ENCODE measurements around the gene SMC1A.
"Not testable (repeated sequence)": the region's sequence is repeated elsewhere in the genome, so short reads cannot be mapped to it uniquely, and the experiment has no call there.

Gene SMC1A

DNA sequence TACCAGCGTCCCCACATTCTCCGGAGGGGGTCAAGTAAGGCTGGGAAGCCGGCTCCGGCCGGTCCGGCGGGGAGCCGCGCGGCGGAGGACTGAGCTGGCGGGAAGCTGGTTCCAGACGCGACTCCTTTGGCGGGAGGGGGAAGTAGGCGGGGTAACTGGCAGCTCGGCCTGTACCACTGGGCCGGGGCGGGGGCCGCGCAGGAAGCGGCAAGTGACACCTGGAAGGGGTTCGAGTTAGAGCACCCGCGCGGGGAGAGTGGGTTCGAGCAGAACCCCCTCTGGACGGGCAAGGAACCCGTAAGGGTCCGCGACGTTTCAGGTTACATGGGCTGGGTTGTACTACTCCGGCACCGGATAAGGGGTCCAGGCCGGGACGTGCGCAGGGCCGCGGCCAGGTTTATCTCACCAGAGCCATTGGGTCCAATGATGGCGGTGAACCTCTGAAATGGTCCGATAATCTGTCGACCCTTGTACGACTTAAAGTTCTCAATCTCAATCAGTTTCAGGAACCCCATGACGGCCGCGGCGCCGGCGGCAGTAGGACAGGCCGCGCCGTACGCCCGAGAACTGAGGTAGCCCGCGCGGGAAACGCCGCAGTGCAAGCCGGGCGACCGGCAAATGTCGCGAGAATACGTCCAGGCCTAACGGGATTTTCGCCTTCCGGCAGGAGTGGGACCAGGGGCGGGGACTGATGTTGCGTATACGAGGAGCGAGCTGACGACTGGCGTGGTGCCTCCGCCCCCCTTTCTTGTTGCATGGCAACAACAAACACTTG, at the start of gene SMC1A:
Gene SMC1A, minus strand, starts transcription at position 569 of the 775 bp plus-strand sequence. Its CDS starts 54 bp downstream, at position 515.
- peak; percentile 82 for DNase-seq

DNA sequence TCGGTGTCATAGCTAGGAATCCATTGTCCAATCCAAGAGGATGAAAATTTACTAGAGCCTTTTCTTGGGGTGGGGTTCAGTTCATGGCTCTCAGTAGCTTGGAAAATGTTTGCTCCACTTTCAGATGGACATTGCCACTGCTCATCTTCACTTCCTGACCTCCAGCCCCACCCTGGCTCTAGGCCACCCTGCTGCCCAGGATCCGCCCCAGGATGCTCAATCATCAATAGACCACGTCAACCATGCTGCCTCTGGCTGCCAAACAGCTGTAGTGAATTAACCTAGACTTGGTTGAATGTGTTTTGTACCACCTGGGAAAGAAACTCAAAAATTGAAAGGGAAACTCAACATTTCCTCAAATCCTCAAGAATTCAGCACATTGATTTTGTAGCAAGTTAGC, 48.9 kb upstream of the SMC1A start:
- DNase-seq: no peak

DNA sequence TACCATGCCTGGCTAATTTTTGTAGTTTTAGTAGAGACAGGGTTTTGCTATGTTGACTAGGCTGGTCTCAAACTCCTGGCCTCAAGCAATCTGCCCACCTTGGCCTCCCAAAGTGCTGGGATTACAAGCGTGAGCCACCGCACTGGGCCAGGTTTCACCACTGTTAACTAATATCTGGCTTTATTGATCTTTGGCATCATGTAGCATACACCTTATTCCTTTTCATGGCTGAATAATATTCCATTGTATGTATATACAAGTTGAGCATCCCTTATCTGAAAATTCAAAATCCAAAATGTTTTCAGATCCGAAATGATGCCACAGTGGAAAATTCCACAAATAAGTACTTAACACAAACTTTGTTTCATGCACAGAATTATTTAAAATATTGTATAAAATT, 46.2 kb upstream of the SMC1A start:
- not testable (repeated sequence) for DNase-seq

DNA sequence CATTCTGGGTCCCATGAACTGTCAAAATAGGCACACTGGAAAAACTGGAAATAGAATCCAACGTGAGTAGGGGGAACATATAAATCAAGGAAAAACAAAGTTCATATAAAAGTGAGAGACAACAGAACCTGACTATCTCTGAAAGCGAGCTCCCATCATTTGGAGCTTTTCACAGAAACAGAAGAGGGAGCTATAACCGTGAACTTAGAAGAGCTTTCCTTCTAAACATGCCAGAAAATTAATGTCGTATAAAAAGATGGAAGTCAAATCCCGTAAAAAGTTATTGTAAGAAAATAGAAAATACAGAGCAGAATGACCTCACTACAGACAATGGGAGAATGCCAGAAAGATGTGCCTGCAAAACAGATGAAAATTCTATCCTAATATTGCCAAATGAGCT, 35.6 kb upstream of the SMC1A start:
- DNase-seq: no peak

DNA sequence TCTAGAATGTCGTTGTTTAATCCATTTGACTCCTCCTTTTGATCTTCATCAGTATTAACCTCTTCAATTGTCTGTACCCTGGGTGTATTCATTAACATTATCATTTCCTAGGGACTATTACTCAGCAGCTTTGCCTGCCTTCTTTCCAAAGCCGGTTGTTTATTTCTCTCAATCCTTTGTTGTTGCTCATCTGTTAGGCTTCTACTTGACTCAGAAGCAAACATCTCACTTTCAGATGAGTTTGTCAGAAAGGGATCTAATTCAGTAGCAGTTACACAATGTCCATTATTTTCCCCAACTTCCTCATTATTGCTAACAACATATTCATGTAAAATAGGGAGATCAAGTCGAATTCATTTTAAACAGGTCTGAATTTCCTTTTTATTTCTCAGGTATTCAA, 33.8 kb upstream of the SMC1A start:
- DNase-seq: no peak

DNA sequence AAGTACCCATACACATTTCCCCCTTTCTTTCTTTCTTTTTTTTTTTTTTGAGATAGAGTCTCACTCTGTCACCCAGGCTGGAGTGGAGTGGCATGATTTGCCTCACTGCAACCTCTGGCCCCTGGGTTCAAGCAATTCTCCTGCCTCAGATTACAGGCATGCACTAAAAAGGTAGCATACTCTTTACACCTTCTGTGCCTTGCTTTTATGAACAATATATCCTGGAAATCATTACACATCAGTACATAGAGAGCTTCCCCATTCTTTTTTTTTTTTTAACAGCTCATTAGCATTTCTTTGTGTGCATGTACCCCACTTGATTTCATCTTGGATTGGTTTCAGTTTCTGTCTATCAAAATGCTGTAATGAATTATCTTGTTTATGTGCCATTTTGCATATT, 30.4 kb upstream of the SMC1A start:
- DNase-seq: no peak

DNA sequence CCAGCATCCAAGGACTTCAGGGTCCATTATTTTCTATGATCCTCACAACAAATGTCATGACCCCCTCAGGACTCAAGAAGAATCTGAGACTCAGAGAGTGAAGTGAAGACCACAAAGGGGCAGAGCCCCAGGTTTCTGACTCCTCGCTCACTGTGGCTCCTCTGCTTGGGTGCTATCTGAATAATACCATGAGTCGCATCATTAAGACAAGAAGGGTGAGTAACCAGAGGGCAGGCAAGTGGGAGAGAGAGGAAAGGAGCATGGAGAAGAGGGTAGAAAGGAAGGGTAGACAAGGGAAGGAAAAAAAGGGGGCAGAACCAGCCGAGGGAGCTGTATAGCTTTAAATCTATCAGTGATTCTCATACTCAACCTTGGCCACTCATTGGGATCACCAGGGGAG, 27.2 kb upstream of the SMC1A start:
- DNase-seq: no peak

DNA sequence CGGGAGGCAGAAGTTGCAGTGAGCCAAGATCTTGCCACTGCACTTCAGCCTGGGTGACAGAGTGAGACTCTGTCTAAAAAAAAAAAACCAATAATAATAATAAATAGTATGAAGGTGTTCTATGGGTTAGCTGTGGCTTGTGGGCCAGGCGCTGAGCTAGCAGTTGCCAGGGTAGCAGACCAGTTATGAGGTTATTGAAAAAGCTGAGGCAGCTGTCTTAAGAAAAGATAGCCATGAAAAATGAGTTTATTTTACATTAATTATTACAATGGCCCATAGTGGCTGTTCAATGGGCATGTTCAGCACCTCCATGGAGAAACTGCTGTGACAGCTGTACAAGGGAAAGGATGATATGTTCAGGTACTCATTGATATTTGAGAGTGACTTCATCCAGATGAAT, 25.0 kb upstream of the SMC1A start:
- DNase-seq: no peak

DNA sequence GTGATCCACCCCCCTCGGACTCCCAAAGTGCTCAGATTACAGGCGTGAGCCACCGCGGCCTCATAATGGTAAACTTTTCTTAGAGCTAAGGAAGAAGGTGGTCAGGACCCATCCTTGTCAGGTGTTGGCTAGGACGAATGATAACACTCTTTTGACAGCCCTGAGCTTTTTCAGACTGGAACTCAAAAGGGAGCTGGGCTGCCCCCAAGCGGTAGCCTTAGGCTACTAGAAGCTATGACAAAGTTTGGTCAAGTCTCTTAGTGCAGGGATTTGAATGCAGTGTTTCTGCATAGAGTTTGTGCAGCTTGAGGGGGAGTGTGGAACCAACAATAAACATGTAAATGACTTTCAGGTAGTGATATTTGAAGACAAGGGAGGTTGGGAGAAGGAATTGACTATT, 23.5 kb upstream of the SMC1A start:
- DNase-seq: peak; percentile 2

DNA sequence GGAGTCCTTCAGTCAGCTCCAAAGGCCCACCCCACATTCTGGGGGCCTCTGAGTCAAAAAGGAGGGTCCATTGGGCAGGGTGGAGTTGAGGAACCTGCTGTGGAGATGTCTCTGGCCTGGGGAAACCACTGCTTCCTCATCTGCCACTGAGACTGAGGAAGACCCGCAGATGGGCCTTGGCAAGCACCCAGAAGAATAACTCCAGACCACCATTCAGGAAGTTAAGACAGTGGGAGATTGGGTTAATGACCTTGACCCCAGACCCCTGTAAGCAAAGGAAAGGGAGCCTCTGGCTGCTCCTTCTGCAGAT, 19.8 kb upstream of the SMC1A start:
- no peak for DNase-seq

DNA sequence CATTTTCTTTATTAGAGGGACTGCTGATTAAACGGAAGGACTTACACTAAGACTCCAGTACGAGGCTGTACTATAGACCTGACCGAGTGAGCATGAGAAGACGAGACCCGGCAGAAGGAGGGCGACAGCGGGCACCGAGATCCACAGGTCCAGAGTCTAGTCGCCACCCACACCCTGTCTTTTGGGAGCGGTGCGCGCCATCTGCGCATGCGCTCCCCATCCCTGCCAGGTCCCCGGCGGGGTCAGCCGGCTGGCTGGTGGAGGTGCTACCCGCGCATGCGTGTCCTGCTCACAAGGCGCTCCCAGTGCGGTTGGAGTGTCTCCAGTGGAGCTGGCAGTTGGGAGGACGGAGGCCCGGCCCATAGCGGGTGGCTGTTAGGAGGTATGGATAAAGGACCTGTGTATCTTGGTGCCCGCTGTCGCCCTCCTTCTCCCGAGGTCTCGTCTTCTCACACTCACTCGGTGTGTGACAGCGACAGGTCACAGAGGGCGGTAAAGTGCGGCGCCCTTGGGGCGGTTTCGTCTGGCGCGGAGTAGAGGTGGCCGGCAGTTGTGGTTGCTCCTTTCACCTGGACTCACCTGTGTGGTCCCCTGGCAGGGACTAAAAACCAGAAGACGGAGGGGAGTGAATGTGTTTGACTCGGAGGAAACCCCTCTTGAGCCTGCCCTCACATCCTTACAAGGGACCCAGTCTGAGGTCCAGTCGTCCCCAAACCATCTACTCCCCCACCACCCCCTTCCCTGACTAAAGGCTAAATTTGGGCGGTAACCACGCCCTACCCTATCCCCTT, 19.3 kb upstream of the SMC1A start:
- no peak for DNase-seq

DNA sequence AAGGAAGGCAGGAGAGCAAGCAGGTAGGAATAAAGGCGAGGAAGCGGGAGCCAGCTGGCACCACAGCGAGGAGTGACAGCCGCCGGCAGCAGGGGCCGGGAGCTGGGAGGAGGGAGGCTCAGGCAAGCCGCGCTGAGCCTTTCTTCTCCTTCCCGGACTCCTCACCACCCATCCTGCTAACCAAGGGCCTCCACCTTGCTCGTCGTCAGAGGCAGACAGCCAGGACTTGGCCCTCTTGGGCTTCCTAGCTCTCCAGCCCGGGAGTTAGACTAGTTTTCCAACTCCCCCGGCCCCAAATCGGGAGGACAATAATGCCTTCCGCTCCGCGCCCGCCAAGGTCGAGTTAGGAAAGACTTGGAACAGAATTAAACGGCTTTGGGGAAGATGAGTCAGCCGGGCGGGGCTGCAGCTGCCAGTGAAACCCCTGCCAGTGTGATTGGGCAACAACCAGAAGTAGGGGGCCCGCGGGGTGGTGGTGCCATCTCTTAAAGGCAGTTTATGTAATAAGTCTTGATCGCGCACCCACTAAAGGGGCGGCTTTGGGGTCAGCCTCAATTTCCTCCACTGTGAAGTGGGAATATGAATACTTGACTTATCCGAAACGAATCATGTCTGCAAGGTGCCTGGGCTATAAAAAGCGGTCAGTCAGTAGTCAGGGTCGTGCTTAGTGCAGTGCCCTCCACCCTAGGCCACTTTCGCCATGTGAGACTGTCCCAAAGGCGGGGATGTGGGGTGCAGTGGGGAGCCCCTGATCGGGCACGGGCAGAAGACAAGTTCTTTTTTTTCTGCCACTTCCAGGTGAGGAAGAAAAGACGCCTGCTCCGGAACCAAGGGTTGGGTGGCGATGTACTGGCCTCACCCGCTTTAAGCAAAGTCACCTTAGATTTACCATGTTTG, 18.4 kb upstream of the SMC1A start:
- no peak for DNase-seq

DNA sequence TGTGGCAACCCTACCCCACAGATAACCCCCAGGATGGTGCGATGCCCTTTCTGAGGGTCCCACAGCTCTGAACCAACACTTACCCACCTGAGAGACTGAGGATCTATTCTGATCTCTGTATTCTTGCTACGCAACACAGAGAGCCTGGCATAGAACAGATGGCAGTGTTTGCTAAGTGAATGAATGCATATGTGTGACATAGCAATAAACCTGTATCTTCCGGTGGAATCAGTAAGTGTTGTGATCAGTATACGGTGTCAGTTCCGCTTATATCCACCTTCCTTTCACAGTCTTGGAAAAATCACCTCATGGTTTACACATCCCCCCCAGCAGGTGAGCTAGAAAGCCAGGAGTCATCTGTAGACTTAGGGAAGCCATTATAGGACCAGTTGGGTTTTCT, 17.6 kb upstream of the SMC1A start:
- DNase-seq: no peak

DNA sequence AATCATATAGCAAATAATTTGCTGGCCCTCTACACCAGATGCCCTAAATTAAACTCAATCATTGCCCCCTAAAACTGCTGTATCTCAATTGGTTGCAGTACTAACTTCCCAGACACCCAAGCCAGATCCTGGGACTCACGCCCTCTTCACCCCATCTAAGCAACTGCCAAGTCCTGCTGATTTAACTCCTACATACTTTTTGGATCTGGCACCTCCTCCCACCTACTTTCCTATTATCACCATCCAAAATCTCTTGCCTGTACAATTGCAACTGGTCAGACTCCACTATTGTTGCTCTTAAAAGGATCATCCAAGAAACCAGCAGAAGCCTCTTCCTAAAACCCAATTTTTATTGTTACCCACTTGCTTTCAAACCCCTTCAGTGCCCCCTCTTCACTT, 16.4 kb upstream of the SMC1A start:
- no peak for DNase-seq

DNA sequence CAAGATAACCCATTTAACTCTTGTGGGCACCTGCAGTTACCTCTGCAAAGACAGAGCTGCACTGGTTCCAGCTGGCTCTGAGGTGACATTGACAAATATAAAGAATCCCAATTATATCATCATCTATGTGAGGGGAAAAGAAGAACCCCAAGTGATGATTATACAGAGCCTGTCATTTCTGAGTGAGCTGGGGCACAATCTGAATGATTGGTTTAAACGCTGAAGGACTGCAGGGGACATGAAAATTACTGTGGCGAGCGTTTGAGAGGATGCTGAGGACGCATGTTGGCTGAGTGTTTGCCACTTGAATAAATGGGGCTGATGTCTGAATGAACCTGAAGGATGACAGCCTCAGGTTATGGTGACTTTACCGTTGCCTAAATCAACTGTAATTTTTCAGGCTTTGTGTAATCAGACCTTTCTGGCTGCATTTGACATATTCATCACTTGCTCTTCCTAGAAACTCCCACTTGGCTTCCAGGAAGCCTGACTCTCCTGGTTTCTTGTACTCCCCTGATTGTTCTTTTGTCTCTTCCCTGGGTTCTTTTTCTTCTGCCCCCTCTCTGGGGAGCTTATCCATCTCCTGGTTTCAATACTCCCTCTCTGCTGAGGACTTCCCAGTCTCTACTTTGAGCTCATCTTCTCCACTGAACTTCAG, 15.8 kb upstream of the SMC1A start:
- DNase-seq: no peak

DNA sequence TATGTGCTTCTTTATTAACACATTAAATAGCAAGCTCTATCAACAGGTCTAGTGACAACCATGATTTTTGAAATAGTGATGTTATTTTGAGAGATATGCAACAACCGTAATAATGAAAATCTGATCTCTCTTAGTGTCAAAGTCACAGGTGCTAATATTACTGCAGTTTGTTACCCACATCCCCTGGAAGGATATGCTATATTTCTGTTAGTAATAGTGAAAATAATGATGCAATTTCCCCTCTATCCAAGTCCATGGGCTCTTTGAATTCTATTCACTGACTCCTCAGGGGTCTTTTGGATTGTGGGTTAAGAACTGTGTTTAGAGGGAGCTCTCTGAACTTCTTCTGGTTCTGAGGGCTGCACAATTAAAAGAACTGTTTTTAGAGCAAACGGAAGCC, 14.8 kb upstream of the SMC1A start:
- no peak for DNase-seq

DNA sequence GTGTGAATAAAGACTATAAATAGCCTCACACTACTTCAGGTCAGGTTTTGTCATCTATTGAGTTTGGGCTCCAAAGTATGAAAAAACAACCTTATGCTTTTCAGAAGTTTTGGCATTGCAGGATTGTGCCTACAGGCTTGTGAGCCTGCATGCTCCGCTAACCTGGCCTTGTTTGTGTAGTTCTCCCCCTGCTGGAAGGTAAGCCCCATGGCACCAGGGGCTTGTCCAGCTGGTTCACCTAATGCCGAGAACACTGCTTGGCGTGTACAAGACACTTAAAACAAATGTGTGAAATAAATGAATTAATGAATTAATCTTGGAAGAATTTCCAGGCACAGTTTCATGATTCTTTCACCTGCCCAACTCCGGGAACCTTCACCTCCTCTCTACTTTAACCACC, 13.5 kb upstream of the SMC1A start:
- DNase-seq: no peak

DNA sequence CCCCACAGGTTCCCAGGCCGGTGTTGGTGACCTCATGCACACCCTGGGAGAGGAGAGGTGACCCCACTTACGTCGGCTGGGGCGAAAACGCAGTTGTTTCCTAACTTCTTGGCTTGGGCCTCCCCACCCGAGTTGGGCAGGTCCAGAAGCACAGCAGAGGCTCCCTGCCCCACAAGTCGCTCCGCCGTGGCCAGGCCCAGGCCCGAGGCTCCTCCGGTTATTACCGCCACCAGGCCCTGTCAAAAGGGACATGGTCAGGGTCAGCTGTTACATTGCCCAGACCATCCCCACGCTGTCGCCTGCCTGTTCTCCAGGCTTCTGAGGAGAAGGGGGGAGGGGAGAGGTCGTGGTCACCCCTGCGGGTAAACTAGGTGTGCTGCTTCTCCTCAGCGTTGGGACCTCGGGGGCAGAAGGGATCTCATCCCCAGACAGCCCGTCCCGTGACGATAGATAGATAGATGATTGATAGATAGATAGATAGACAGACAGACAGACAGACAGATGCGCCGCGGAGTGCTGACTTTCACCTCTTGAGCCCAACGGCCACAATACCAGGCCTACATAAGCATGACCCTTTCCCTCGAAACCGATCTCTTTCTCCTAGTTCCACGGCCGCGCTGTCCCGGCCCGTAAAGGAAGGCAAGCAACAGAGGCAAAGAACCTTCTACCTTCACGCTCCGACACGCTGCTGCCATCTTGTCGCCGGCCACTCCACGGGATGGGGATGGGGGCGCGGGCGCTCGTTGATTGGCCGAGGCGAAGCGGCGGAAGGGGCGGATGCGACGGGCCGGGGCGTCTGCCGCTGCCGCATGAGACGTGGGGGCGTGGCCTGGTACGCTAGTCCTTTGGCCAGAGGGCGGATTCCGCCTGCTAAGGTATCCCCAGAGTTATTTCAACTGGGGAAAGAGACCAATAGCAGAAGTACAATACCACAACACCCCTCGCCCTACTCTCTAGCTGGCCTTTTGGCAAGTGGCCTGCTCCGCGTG, 11.5 kb upstream of the SMC1A start, which contains the start of gene HSD17B10:
Gene HSD17B10, minus strand, starts transcription at position 720 of the 989 bp plus-strand sequence. Its CDS starts 25 bp downstream, at position 695.
- peak; percentile 75 for DNase-seq

DNA sequence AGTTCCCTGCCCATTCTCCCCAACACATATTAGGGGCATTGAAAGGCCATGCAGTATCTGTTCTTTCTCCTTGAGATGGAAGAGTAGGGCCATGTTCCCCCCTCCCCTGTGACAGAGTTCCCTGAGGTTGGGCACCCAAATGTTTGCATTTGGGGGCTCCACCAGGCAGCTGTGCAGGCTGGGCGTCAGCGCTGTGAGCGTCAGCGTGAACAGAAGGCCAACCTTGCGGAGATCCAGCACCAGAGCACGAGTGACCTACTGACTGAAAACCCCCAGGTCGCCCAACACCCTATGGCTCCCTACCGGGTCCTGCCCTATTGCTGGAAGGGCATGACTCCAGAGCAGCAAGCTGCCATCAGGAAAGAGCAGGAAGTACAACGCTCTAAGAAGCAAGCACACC, 7.8 kb upstream of the SMC1A start:
- no peak for DNase-seq

DNA sequence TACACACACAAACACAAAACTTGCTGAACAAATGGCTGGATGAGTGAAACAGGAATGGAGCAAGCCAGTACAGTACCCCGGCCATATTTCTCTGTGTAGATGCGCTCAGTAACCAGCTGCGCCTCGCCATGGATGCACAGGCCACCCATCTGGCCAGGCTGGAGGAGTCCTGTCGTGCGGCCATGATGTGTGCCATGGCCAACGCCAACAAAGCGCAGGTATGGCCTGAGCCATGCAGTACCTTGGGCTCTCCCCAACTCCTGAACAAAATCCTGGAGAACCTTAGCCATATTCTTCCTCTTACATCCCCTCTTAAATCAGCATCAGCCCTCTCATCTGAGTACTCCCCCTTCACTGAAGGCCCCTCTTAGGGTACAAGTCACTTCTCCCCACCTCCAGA, 7.3 kb upstream of the SMC1A start:
- DNase-seq: no peak

DNA sequence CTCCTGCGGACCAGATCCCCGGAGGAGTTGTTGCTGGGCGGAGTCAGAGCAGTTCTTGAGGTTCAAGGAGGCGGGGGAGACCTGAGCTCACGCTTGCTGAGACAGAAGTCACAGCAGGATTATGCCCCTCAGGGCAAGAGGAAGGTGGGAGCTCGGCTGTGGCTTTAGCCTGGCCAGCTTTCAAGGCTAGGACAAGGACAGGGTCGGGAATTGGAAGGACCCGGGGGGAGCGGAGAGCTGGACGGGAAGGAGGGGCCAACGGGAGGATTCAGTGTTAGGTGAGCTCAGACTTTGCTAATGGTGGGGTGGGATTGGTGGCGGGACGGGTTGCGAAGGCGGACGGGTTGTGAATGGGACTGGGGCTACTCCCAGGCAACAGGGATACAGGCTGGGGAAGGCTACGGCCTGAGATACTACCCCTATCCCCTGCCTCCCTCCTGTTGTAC, 430 bp upstream of the SMC1A start, which contains the start of gene RIBC1:
Gene RIBC1, plus strand, starts transcription at position 13 of the 446 bp plus-strand sequence. CDS start 3,404 bp downstream, outside the sequence.
- DNase-seq: no peak

DNA sequence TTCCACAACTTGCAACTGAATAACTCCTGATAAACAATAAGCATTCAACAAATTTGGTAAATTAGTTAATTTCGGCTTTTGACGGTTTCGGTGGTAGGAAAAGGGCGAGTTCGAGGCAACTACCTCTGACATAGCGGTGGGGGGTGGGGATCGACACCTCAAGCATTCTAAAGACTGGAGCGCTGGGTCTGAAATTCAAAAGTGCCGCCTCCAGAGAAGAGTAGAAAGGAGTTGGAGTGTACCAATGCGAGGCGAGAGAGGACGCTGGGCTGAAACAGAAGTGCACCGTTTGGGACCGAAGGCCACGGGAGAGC, 725 bp downstream of the SMC1A start:
- no peak for DNase-seq
